K562 (cell line): ENCODE measurements around the gene H3-3A. TPM values are rescaled to one million over a fixed set of nuclear protein-coding genes. Genes with fewer than 3 reads are reported as not detected.

Experiments
- ATAC-seq: fragments of 200-7000 bp; cut with Tn5 transposase; 3 replicates; pipeline ENCODE4 v1.9.1; 2020; ENCODE audit warnings: moderate library complexity
- BruUV-seq: library from RNA; stranded (reverse); fragments of 400-500 nt; replicated peaks from 2 replicates; lab custom pipeline; 2021; lab: Mats Ljungman, UMichigan
- CTCF ChIA-PET: fragments of 300-600 bp; formaldehyde crosslinking; extraction: SDS; loops from one replicate; lab custom pipeline; 2021; ENCODE audit warnings: low intra/inter-chr PET ratio; lab: Yijun Ruan, JAX
- POLR2A ChIA-PET: fragments of 300-600, 350-650 bp; sonication (Branson Sonifier 250); formaldehyde crosslinking; extraction: SDS; loops from one replicate; lab custom pipeline; 2021; ENCODE audit warnings: antibody characterized with exemption, inconsistent platforms; lab: Yijun Ruan, JAX
- DNase-seq, 4 experiments: peaks; one replicate each; pipeline versions ENCODE4 v3.0.0 to v3.0.0-alpha.2; 2011 to 2018; ENCODE audit warnings: low spot score in 3 of 4, mixed read lengths in 3 of 4; ENCODE audit errors: extremely low read depth in 1 of 4
- FAIRE-seq: peaks from 2 replicates; lab custom pipeline; 2011; peaks lifted over from hg19 to GRCh38; lab: Jason Lieb, UNC
- H2AFZ ChIP-seq: 2 replicates; pipeline ENCODE4 v1.6.0; 2011; ENCODE audit warnings: low read depth, low read length, control low read depth, inconsistent platforms
- H3K27ac ChIP-seq: fragments of 200-600 bp; 3 replicates; pipeline ENCODE4 v1.8.0; 2011; ENCODE audit warnings: low read depth, mild to moderate bottlenecking, control low read depth, inconsistent platforms, low read length, moderate library complexity, mixed read lengths; ENCODE audit errors: extremely low read depth
- H3K27me3 ChIP-seq, 2 experiments: fragments of 300-600 bp in 1 of 2; 2 replicates in 1 of 2; 3 replicates in 1 of 2; pipeline versions ENCODE4 v1.6.0 to v1.8.0; 2011; ENCODE audit warnings: inconsistent platforms in 2 of 2, low read length in 2 of 2, mild to moderate bottlenecking in 1 of 2, mixed read lengths in 1 of 2, moderate library complexity in 1 of 2; ENCODE audit not compliant: control insufficient read depth in 2 of 2, insufficient read depth in 2 of 2
- H3K36me3 ChIP-seq: fragments of 300-600 bp; 3 replicates; pipeline ENCODE4 v1.8.0; 2011; ENCODE audit warnings: mild to moderate bottlenecking, low read length, inconsistent platforms; ENCODE audit not compliant: control insufficient read depth, insufficient read depth
- H3K4me1 ChIP-seq, 2 experiments: fragments of 200-600 bp in 1 of 2; replicated peaks in 1 of 2; 2 replicates in 1 of 2; 3 replicates in 1 of 2; pipeline versions ENCODE4 v1.5.1 to v1.8.0; 2011; ENCODE audit warnings: inconsistent platforms in 2 of 2, low read length in 2 of 2, mild to moderate bottlenecking in 1 of 2, mixed read lengths in 1 of 2, moderate library complexity in 1 of 2; ENCODE audit not compliant: control insufficient read depth in 2 of 2, insufficient read depth in 2 of 2
- H3K4me2 ChIP-seq: 2 replicates; pipeline ENCODE4 v1.6.1; 2011; ENCODE audit warnings: low read length, control low read depth, inconsistent platforms, mixed read lengths; ENCODE audit not compliant: insufficient read depth
- H3K4me3 ChIP-seq: fragments of 200-600 bp; sonication (generic), shearing (Covaris generic); 2 replicates; pipeline ENCODE4 v1.5.1; 2016; ENCODE audit warnings: control low read depth, inconsistent platforms
- H3K79me2 ChIP-seq: fragments of 200-600 bp; 3 replicates; pipeline ENCODE4 v1.8.0; 2011; ENCODE audit warnings: low read length, inconsistent platforms; ENCODE audit not compliant: control insufficient read depth, insufficient read depth
- H3K9ac ChIP-seq, 2 experiments: 2 replicates each; pipeline versions ENCODE4 v1.6.0 to v1.6.1; 2011; ENCODE audit warnings: low read depth in 2 of 2, low read length in 2 of 2, control low read depth in 1 of 2, inconsistent platforms in 1 of 2, mild to moderate bottlenecking in 1 of 2, mixed read lengths in 1 of 2; ENCODE audit not compliant: insufficient read depth in 1 of 2
- H3K9me1 ChIP-seq: one replicate; pipeline ENCODE4 v1.6.0; 2011; ENCODE audit warnings: inconsistent platforms, mild to moderate bottlenecking, low read length, moderate library complexity; ENCODE audit not compliant: control insufficient read depth, insufficient read depth
- H3K9me3 ChIP-seq: replicated peaks from 2 replicates; pipeline ENCODE4 v1.5.1; 2011; ENCODE audit warnings: low read depth, low read length, inconsistent platforms; ENCODE audit not compliant: control insufficient read depth, insufficient read depth
- H4K20me1 ChIP-seq: replicated peaks from 2 replicates; pipeline ENCODE4 v1.6.1; 2011; ENCODE audit warnings: low read length, inconsistent platforms, mixed read lengths; ENCODE audit not compliant: control insufficient read depth, insufficient read depth
- ARID3A ChIP-seq: IDR thresholded peaks from 2 replicates; pipeline ENCODE4 v1.6.1; 2012; ENCODE audit warnings: low read depth, low read length, improper control_type of control experiment, borderline replicate concordance
- ESRRA ChIP-seq: fragments of 450-650 bp; IDR thresholded peaks from 2 replicates; pipeline ENCODE4 v1.6.1; 2014; ENCODE audit warnings: low read depth, mild to moderate bottlenecking, moderate library complexity, borderline replicate concordance
- GATA2 ChIP-seq: sonication (generic); formaldehyde crosslinking; IDR thresholded peaks from 2 replicates; pipeline ENCODE4 v1.4.0; 2020; ENCODE audit warnings: mild to moderate bottlenecking, missing genetic modification reagents
- HNRNPK ChIP-seq: fragments of 200-400 bp; formaldehyde crosslinking; IDR thresholded peaks from one replicate; pipeline ENCODE4 v1.6.1; 2018; ENCODE audit warnings: mild to moderate bottlenecking, low read depth, low read length; ENCODE audit not compliant: poor library complexity, severe bottlenecking
- MCM7 ChIP-seq, 2 experiments: fragments of 450-650 bp; IDR thresholded peaks; 2 replicates each; pipeline ENCODE4 v1.6.1; 2016 to 2018
- RBBP5 ChIP-seq: fragments of 200-600 bp; sonication (generic); IDR thresholded peaks from 2 replicates; pipeline ENCODE4 v1.6.1; 2012; ENCODE audit warnings: borderline replicate concordance, mild to moderate bottlenecking, low read length, control low read depth, inconsistent platforms; ENCODE audit not compliant: insufficient read depth, poor library complexity, severe bottlenecking
- SMARCA5 ChIP-seq: fragments of 450-650 bp; IDR thresholded peaks from 2 replicates; pipeline ENCODE4 v1.6.1; 2016
- TCF7 ChIP-seq: sonication (generic); IDR thresholded peaks from 2 replicates; pipeline ENCODE4 v1.6.1; 2016; ENCODE audit warnings: antibody characterized with exemption, borderline replicate concordance
- ZFPM2 ChIP-seq: fragments of 250-450 bp; sonication (Bioruptor Pico); IDR thresholded peaks from 2 replicates; pipeline ENCODE4 v1.5.1; 2022; ENCODE audit warnings: mild to moderate bottlenecking
- ZNF239 ChIP-seq: fragments of 250-450 bp; sonication (Bioruptor Pico); IDR thresholded peaks from 2 replicates; pipeline ENCODE4 v1.4.0; 2020; ENCODE audit warnings: mild to moderate bottlenecking
- WGBS: fragments of 100-300 bp; shearing (Covaris generic); methylation state at CpG from one replicate; pipeline ENCODE4 v1.1.6; 2016; ENCODE audit warnings: low coverage, mixed read lengths; ENCODE audit not compliant: insufficient coverage; ENCODE audit errors: missing lambda C conversion rate; 5-methylcytosine and 5-hydroxymethylcytosine counted together
- in situ Hi-C: fragments of 300-500 bp; cut with MboI; formaldehyde crosslinking; loops from 4 replicates; pipeline ENCODE4 v1.15.0; 2018; ENCODE audit warnings: inconsistent platforms, mixed read lengths
- intact Hi-C: fragments of 100-400 bp; cut with micrococcal nuclease; formaldehyde crosslinking; loops from 2 replicates; pipeline ENCODE4 v1.14.2; 2022
- polyA plus RNA-seq, 8 experiments: library from polyadenylated mRNA; depleted of rRNA in 4 of 8; stranded (reverse) in 5 of 8; unstranded in 3 of 8; fragments of >200 nt; fragmentation: Nextera tagmentation in 2 of 8; fragmentation: Illumina TruSeq in 1 of 8; extraction: Ambion mirVana in 2 of 8; extraction: Trizol in 1 of 8; gene quantifications; 2 replicates each; pipeline versions ENCODE4 v1.2.1 to v1.2.3, GENCODE V29; 2011 to 2014; ENCODE audit warnings: inconsistent platforms in 1 of 8, missing spikeins in 1 of 8
- total RNA-seq, 7 experiments: library from RNA; depleted of rRNA in 6 of 7; stranded (reverse); fragments of >200 nt in 6 of 7; fragmentation: Illumina TruSeq in 2 of 7; extraction: Trizol in 2 of 7; gene quantifications; 2 replicates each; pipeline versions ENCODE4 v1.2.1 to v1.2.3, GENCODE V29; 2011 to 2021; ENCODE audit warnings: low replicate concordance in 1 of 7
- TF ChIP-seq, protein P1 (sequence below), 2 experiments: fragments of 450-650 bp in 1 of 2; sonication (generic) in 1 of 2; formaldehyde crosslinking in 1 of 2; IDR thresholded peaks in 1 of 2; conservative IDR thresholded peaks in 1 of 2; 2 replicates each; pipeline versions ENCODE4 v1.6.1 to v1.8.1; 2016 to 2023; ENCODE audit warnings: mild to moderate bottlenecking in 2 of 2, moderate library complexity in 2 of 2, inconsistent platforms in 1 of 2, missing genetic modification reagents in 1 of 2

The H3-3A gene
- total and polyA plus RNA-seq, 9 of the 15 experiments (the other 6 are each of a cell fraction or from before 2014, with no cell fraction given): 426 to 1,083 (median 591) TPM

GRCh38 chr1:226021401-226021800, 41.1 kb upstream of the H3-3A start:
- no peak for DNase-seq
- Histone ChIP-seq H3K9me1 (no peaks in the 10 kb centered on the region), H3K4me3 (no peak overlapping the region), H3K4me1 (peaks cover 5 to 8% of the 10 kb centered on the region in 2 experiments; a peak in 3 of 5 replicates), H4K20me1 (no peaks in the 10 kb centered on the region)
- POLR2A ChIA-PET: interaction anchor here (0.9 to 1.2 kb wide), 4 partner anchors 11 to 22 kb away, joined by 3 to 4 read pairs (median 3); partner anchors contain the start of gene SDE2
- TF ChIP-seq ESRRA (no peak), GATA2 (CRISPR knock-in tag) (peak; percentile 20; the same call in 1 of the 2 replicates), ZNF239 (CRISPR knock-in tag) (peak; percentile 87), HNRNPK (no peak)
- TF ChIP-seq, all 486 proteins: peak for 2
- Histone ChIP-seq H2AFZ (peak overlapping the region; percentile 3; the same call in 1 of the 2 replicates), H3K9ac (peak overlapping the region in 1 of 2 experiments; percentile 47; a peak in 1 of 4 replicates), H3K9me3 (no peaks in the 10 kb centered on the region), H3K27me3 (no peaks in the 10 kb centered on the region), H3K27ac (no peak overlapping the region), H3K4me2 (no peak overlapping the region), H3K36me3 (no peaks in the 10 kb centered on the region), H3K79me2 (no peaks in the 10 kb centered on the region)
- no TSS peak for BruUV-seq
- in situ Hi-C loops: no loop called here
- intact Hi-C loops: no loop called here
- FAIRE-seq (no peak), ATAC-seq (peak; percentile 42)
- CTCF ChIA-PET: no interaction called here
- WGBS: 20% methylated on average over 3 of the region's 3 CpGs

- no peak overlapping the region for H3K27ac ChIP-seq
- H3K36me3 ChIP-seq: no peaks in the 10 kb centered on the region
- in situ Hi-C loops: no loop called here
- TF ChIP-seq, protein P1, sequence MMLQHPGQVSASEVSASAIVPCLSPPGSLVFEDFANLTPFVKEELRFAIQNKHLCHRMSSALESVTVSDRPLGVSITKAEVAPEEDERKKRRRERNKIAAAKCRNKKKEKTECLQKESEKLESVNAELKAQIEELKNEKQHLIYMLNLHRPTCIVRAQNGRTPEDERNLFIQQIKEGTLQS (IDR thresholded peaks at IDR 0.05): peak; percentile 11; the same call in 1 of the 2 replicates
- TF ChIP-seq, protein P1 (CRISPR knock-in tag; conservative IDR thresholded peaks at IDR 0.05): no peak
- TF ChIP-seq MCM7 (IDR thresholded peaks at IDR 0.05) (no peak), RBBP5 (no peak), TCF7 (no peak), ARID3A (no peak), ZFPM2 (no peak), SMARCA5 (no peak)
- 0 out of 2 replicates have a peak overlapping the region, but pooled peaks have one; percentile 20 for H2AFZ ChIP-seq
- no peak overlapping the region for H3K4me2 ChIP-seq
- peak overlapping the region in 1 of 2 experiments; percentile 47; a peak in 1 of 4 replicates for H3K9ac ChIP-seq
- 42% methylated on average over 2 of the region's 2 CpGs for WGBS
- ATAC-seq (peak; percentile 28), FAIRE-seq (no peak), DNase-seq (no peak)
- ChIA-PET POLR2A (interaction anchor here (0.9 to 1.4 kb wide), 5 partner anchors 11 to 43 kb away, joined by 3 to 4 read pairs (median 3); partner anchors contain the start of gene SDE2), CTCF (no interaction called here)
- H4K20me1 ChIP-seq: no peaks in the 10 kb centered on the region
- no peaks in the 10 kb centered on the region for H3K9me1 ChIP-seq
- no peak overlapping the region for H3K4me3 ChIP-seq
- peaks cover 5 to 8% of the 10 kb centered on the region in 2 experiments; a peak in 3 of 5 replicates for H3K4me1 ChIP-seq
- no peaks in the 10 kb centered on the region for H3K79me2 ChIP-seq
- BruUV-seq: no TSS peak
- no peaks in the 10 kb centered on the region for H3K9me3 ChIP-seq
- H3K27me3 ChIP-seq: no peaks in the 10 kb centered on the region
- intact Hi-C loops: no loop called here
These were observed 40.7 kb upstream of the H3-3A start for GRCh38 chr1:226021801-226022200.
